ENCODE results near the gene MAP2.
"Not testable (repeated sequence)": the region's sequence is repeated elsewhere in the genome, so short reads cannot be mapped to it uniquely, and the experiment has no call there.

MAP2 gene

DNA sequence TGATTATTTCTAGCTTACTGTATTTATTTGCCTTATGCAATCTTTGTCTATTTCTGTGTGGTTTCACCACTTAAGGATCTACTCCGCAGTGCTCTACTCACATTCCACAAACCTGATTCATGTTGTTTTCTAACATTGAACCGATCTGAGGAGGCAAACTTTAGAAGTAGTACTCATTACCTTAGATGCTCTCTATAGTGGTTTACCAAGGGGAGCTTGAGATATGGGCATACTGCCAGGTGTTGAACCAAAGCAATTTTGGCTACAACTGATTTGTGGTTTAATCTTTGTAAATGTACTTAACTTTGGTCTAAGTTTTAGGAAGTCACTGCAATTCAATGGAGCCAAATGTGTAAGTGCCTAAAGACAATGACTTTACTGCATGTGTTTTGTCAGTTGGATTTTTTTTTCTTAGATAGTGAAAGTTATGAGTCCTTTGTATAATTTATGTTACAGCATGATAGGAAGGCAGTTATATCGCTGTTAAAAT lies 50.1 kb downstream of the MAP2 start:
- DNase-seq (ENCODE audit: low read depth) = no peak

DNA sequence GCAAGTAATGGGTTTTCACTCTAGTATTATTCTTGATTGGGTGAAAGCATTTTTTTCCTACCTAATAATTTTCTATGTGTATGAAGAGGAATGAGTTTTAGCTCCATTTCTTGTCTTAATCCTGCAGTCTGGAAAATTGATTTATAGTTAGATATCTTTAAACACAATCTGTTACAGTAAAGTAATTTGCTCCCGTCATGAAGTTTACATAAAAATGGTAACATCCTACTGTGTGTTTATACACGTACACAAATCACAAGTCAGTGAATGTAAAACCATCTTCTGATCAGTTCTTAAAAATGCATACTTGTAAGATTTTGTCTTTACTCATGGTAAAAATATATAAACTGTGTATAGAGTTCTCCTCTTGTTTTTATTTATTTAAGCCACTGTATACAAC lies 51.1 kb downstream of the MAP2 start:
- no peak for DNase-seq (ENCODE audit: low read depth)

DNA sequence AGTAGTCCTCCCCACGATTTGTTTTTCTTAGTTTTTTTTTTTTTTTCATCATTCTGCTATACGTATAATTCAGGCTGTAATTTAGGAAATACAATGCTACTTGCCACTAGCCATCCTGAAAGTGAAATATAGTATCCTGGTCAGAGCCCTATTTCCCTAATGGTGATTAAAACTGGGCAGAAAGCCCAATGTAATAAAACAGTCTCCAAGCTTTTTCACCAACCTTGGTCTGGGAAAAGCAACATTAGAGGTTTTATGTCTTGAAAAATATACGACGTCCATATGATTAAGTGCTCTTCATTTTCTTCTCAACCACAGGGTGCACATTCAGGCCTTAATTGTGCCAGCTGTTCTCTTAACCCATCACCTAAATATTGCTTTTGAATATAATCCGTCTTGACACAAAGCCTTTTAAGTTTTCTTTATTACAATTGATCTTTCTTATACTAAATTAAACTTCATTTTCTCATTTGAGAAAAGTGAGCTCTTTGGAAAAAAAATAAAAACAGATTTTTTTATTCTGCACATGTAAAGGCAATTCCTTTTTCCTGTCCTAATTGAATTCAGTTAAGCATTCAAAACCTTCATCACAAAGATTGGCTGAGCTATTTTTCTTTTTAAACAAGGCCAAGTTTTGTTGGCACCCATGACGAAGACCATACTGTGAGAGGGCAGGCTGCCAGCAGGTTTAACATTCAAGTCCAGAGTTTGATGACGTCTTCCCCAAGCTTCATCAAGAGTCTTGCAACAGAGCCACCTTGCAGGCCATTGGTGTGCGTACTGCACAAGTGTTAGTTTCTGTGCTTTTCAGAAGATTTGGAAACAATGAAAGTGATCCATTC lies 52.7 kb downstream of the MAP2 start:
- DNase-seq (ENCODE audit: low read depth) = no peak

GRCh38 chr2:209492296-209492695 lies 68.4 kb downstream of the MAP2 start:
- not testable (repeated sequence) for DNase-seq (ENCODE audit: low read depth)

- not testable (repeated sequence) for DNase-seq (ENCODE audit: low read depth)
These were observed 71.3 kb downstream of the MAP2 start for GRCh38 chr2:209495068-209495620.

DNA sequence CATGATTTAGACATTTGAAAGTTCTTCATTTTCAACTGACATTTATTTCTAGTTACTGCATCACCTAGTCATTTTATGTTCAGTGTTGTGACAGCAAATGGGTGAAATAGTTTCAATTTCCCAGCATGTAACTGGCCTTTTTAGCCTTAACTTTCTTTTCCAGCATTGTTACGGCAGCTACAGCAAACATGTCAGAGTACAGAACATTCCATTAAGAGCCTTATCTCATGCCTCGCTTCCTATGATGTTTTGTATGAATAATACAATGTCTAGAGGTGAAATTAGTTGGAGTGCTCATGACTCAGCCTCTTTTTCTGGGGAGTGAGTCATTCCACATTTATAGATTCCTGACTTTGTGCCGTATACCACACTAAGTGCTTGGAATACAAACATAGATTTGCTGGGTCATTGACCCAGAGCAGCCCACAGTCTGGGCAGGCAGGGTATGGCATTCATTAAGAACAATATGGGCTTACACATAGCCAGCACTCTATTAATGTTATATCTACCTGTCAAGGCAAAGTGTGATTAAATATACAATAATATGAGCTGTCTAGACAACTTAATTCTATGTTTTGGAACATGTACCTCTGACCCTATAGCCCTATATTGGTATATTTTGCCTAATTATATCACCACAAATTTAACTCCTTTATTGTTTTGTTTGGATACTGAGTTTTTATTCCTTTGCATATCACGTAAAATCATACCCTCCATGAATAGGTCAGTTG lies 72.2 kb downstream of the MAP2 start:
- no peak for DNase-seq (ENCODE audit: low read depth)

- no peak for DNase-seq (ENCODE audit: low read depth)
These were observed 72.7 kb downstream of the MAP2 start for GRCh38 chr2:209496586-209496982.

DNA sequence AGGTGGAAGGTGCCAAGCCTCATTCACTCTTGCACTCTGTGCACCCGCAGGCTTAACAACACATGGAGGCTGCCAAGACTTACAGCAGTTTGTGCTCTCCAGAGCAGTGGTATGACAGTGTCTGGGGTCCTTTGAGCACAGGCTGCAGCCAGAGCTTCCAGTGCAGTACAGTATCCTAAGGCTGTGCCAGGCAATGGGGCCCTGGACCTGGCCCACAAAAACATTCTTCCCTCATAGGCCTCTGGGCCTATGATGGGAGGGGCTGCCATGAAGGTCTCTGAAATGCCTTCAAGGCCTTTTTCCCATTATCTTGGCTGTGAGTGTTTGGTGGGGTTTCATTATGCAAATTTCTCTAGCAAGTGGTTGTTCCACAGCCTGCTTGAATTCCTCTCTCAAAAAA lies 74.8 kb downstream of the MAP2 start:
- no peak for DNase-seq (ENCODE audit: low read depth)

- DNase-seq (ENCODE audit: low read depth) = no peak
These were observed 75.2 kb downstream of the MAP2 start for GRCh38 chr2:209499069-209499468.

GRCh38 chr2:209501579-209501978 lies 77.7 kb downstream of the MAP2 start:
- DNase-seq (ENCODE audit: low read depth) = no peak

DNA sequence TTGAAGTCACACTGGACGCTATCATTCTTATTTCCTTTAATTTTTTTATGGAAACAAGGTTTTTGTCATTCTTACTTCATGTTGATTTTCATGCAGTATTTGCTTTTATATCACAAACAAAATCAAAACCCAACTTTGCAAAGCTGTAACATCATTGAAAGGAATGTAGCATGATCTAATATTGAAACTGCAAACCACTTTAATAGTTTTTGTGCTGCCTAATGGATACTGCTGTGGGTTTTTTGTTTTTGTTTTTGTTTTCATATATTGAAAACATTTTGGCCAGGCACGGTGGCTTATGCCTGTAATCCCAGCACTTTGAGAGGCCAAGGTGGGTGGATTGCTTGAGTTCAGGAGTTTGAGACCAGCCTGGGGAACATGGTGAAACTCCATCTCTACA lies 81.6 kb downstream of the MAP2 start:
- no peak for DNase-seq (ENCODE audit: low read depth)

GRCh38 chr2:209508255-209508654 lies 84.4 kb downstream of the MAP2 start:
- no peak for DNase-seq (ENCODE audit: low read depth)

GRCh38 chr2:209511637-209512036 lies 87.8 kb downstream of the MAP2 start:
- DNase-seq (ENCODE audit: low read depth) = no peak

DNA sequence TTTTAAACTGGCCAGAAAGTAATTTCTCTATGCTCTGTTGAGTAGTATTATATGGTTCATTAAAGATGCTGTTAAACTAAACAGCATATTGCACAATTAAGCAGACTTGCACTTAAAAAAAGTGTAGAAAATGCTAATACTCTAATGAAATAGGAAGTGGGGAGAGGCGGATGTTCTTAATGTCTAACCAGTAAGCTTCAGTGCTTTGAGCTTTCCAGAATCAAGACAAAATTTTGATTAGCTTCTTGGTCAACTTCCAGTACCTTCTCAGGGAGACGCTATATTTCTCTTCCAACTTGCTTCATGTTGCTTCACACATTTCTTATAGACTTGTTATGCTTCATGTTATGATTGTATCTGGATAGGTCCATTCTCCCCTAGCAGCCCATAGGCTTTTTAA lies 89.1 kb downstream of the MAP2 start:
- no peak for DNase-seq (ENCODE audit: low read depth)

DNA sequence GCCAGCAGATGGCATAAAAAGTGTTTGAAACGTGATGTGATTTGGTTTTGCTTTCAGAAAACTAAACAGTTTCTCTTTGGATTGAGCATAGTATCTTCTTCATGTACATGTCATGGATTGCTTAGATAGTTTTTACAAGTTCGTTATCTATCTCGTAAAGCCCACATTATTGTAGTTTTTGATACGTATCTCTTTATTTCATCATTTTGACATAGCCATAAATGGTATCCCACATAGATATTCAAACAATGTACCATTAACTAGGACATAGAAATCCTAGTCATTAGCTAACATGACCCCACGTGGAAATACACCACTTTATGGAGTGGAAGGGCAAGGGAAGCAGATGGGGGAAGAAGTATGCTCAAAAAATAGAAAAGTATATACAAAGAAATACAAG lies 93.6 kb downstream of the MAP2 start:
- DNase-seq (ENCODE audit: low read depth) = no peak

- no peak for DNase-seq (ENCODE audit: low read depth)
These were observed 95.4 kb downstream of the MAP2 start for GRCh38 chr2:209519271-209519670.

GRCh38 chr2:209519906-209520305 lies 96.1 kb downstream of the MAP2 start:
- no peak for DNase-seq (ENCODE audit: low read depth)

- DNase-seq (ENCODE audit: low read depth) = no peak
These were observed 99.3 kb downstream of the MAP2 start for GRCh38 chr2:209523041-209523740.

GRCh38 chr2:209523867-209524266 lies 100.0 kb downstream of the MAP2 start:
- no peak for DNase-seq (ENCODE audit: low read depth)

GRCh38 chr2:209525331-209525730 lies 101.5 kb downstream of the MAP2 start:
- no peak for DNase-seq (ENCODE audit: low read depth)

- DNase-seq (ENCODE audit: low read depth) = no peak
These were observed 102.0 kb downstream of the MAP2 start for GRCh38 chr2:209525834-209526281.

DNA sequence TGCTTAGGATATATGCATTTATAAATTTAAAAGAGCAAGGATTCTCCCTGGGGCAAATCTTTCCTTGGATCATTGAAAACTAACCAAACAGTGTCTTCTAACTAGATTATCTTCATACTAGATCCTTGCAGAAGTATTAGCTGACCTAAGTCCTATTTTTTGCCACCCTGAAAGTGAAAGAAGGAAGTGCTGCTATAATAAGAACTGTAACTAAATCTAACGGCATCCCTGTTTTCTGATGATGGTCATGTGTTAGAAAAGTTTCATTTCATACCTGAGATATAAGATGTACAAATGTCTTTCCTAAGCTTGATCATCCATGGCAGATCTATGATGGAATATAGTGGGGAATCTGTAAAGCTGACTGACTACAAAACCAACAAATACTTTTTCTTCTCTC lies 102.7 kb downstream of the MAP2 start:
- DNase-seq (ENCODE audit: low read depth) = no peak
